Stimulated activated CD8-positive, alpha-beta memory T cell treated with anti-CD3 and anti-CD28 coated beads, Interleukin-15, amount 100 ng/mL, for 4 hours (primary cell): ENCODE measurements around the gene DNAJC10.
"Not testable (repeated sequence)": the region's sequence is repeated elsewhere in the genome, so short reads cannot be mapped to it uniquely, and the experiment has no call there.

ENCODE experiments used
- DNase-seq, 2 donors: peaks; one replicate each; pipeline ENCODE4 v3.0.0-alpha.2; 2020; ENCODE audit warnings: low read depth in 2 of 2

The DNAJC10 gene

DNA sequence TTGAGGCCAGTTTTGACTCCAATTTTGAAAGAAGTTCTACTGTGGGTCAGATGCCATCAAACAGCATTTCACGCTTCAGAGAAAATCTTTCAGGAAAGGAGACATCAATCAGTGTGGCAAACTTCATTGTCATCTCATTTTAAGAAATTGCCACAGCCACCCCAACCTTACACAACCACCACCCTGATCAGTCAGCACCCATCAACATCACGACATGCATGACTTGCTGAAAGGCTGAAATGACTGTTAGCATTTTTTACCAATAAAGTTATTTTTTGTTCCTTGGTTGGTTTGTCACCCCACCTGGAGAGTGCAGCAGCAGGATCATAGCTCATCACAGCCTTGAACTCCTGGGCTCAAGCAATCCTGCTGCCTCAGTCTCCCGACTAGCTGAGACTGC lies 10.4 kb downstream of the DNAJC10 start:
- DNase-seq = no peak

DNA sequence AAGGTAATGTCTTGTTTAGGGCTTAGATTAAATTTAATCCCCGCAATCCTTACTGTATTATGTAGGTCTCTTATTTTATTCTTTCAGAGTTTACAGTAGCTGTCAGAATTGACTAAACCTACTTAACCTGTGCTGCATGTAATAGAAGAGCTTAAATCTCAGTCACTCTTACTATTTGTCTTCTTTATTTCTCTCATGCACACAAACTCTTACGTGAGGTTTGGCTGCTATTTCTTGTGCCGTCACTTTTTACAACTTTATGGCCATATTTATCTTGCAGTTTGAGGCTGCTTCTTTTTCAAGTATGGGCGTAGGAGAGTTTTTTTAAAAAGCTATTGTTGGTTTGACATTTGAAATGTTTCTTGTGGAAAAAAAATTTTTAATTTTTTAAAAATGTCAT lies 12.0 kb downstream of the DNAJC10 start:
- DNase-seq = no peak

DNA sequence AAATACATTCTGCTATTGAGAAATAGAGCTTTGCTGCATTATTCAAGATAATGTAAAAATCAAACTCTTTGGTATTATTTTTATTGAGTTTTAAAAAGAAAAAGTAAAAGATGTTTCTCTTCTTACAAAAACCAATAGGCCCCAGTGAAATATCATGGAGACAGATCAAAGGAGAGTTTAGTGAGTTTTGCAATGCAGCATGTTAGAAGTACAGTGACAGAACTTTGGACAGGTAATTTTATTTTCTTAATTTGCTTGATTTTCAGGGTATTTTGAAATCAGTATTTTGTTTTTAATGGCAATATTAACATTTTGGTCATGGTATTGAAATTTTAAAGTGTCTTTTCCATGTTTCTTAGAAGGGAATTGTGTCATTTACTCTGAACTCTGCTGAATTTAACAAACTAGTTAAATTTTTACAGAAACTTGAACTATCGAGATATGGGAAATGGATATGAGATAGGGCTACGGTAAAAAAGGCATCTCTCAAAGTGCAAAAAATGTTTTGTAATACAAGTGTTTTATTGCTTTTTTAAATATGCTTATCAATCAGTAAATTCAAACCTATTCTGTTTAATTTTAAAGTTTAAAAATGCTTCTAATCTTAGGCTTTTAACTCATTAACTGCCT lies 13.8 kb downstream of the DNAJC10 start:
- DNase-seq = no peak

DNA sequence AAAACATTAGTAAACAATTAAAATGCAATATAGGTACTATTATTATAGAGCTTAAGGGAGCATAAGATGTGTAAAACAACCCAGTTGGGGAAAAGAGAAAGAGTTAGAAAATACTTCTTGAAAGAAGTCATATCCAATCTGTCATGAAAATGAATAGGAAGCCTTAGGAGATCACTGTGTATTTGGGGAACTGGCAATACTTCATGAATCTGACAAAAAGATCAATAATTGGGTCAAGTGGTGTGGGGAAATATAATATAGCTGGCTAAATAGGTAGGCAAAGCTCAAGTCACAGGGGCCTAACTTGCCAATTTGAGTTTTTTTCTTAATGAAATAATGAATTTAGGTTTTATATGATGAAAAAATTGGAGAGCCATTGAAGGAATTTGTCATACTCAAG lies 14.4 kb downstream of the DNAJC10 start:
- DNase-seq = no peak

DNA sequence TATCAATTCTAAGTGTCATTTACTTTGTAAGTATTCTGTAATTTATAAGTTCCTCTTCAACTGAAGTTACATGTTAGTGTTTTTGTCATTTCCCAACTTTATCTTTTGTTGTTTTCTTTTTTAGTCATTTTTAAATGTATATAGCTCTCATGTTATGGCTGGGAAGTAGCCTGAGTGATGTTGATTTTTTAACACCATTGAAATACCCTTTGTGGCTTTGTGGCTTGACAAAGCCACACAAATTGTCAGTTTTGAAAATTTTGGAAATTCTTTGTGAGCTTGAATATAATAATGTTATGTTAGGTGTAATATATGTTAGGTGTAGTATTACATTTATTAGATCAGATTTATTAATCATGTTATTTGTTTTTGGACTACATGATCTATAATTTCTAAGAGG lies 16.7 kb downstream of the DNAJC10 start:
- no peak for DNase-seq

DNA sequence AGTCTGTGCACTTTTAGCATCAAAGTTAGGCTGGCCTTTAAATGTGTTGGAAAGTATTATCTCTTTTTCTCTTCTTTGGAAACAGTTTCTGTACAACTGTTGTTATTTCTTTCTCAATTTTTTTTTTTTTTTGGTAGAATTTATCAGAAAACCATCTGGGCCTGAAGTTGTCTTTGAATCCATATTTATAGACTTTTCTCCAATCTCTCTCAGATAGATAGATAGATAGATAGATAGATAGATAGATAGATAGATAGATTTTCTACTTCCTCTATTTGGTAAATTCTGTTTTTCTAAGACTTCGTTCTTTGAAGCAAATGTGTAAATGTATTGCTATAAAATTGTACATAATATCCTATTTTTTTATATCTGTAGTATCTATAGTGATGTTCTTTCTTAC lies 17.5 kb downstream of the DNAJC10 start:
- no peak for DNase-seq

DNA sequence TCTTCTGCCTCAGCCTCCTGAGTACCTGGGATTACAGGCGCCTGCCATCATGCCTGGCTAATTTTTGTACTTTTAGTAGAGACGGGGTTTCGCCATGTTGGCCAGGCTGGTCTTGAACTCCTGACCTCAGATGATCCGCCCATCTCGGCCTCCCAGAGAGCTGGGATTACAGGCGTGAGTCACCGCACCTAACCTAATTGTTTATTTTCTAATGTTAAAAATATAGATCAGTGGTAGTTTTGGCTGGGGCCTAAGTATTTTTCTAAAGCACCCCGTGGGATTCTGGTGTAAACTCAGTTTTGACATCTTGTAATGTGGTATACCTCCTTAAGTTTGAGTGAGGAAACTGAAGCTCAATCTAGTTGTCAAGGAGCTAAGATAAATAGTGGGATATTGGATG lies 20.8 kb downstream of the DNAJC10 start:
- not testable (repeated sequence) for DNase-seq

DNA sequence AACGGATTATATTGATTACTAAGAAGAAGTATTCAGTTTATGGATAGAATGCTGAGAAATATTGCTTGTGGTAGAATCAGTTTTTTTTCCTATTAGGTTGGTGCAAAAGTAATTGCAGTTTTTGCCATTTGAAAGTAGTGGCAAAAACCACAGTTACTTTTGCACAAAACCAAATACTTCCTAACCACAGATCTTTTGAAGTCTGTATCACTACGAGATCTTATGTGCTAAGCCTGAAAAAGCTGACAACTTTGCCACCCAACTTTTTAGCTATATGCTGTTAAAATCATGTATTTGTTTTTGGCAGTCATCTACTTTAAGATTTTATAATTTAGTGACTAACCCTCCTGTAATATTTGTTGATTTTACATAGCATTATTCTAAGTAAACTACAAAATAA lies 24.6 kb downstream of the DNAJC10 start:
- no peak for DNase-seq

DNA sequence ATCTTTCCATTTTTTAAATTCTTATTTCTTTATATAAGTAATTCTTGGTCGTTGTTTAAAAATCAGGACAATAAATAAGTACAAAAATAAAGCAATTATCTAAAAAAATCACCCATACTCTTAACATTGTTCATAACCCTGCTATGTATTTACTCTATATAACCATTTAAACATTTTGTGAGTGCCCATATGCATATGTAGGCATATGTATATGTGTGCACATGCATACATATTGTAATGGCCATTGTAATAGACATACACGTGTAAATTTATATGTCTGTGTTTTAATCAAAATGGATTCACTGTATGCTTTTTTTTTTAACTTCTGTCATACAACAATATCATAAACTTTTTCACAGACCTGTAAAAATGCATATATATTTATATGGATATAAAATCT lies 25.6 kb downstream of the DNAJC10 start:
- no peak for DNase-seq

DNA sequence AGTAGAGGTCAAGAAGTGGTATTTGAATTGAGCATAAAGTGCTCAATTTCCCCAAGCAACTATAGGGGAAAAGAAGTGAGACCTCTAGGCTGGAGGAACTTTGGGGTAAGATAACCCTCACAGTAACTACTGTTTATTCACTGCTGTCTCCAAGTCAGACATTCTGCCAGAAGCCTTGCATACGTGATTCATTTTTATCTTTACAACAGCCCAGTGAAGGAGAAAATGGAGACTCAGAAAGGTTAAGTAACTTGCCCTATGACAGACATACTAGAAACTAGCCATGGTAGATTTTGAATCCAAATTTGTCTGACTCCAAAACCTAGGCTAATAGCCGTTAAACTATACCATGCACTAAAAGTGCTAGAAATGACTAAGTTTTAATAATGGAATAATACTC lies 28.4 kb downstream of the DNAJC10 start:
- no peak for DNase-seq

DNA sequence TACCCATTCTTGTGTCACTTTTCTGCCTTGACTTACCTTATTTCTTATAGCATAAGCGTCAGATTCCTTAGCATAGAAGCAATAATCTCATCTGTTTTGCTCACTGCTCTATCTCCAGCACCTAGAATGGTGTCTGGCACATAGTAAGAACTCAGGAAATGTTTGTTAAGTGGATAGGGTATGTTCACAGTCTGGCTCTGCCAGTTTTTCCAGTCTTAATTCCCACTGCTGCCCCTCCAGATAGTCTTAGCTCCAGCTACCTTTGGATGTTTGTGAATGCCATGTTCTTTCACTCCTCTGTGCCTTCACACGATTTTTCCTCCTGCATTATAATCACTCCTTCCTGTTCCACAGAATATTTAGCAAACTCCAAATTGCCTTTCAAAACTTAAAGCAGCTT lies 29.0 kb downstream of the DNAJC10 start:
- no peak for DNase-seq

DNA sequence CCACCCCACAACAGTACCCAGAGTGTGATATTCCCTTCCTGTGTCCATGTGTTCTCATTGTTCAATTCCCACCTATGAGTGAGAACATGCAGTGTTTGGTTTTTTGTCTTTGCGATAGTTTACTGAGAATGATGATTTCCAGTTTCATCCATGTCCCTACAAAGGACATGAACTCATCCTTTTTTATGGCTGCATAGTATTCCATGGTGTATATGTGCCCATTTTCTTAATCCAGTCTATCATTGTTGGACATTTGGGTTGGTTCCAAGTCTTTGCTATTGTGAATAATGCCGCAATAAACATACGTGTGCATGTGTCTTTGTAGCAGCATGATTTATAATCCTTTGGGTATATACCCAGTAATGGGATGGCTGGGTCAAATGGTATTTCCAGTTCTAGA lies 29.8 kb downstream of the DNAJC10 start:
- DNase-seq = not testable (repeated sequence)

DNA sequence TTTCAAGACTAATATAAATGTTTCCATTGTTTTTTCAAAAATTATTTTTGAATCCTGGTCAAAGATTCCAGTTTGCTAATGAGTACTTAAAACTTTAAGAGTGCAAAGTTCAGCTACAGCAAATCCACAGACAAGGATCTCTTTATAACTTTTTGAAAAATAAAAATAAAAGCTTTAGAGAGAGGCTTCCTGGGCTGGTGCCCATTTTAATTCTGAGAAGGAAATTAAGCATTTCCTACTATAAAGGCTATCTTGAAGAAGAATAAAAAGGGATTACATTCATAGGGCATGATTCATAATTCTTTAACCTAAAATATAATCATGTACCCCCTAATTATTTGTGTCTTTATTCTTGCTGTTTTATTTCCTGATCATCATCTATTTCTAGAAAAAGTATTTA lies 38.2 kb downstream of the DNAJC10 start:
- DNase-seq = no peak

DNA sequence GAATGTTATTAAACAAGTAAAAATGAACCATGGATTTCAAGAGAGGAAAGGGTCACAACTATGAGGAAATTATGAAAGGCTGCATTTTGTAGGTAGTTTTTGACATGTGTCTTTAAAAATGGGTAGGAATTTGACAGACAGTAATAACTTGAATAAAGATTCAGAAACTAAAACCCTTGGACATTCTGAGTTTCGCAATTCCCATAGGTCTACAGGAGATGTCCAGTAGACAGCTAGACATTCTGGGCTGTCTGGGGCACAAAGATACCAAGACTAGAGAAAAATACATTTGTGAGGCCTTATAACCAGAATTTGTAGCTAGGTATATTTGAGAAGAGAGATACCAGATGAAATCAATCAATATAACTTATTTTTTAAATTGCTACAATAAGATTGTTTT lies 42.3 kb downstream of the DNAJC10 start:
- no peak for DNase-seq

DNA sequence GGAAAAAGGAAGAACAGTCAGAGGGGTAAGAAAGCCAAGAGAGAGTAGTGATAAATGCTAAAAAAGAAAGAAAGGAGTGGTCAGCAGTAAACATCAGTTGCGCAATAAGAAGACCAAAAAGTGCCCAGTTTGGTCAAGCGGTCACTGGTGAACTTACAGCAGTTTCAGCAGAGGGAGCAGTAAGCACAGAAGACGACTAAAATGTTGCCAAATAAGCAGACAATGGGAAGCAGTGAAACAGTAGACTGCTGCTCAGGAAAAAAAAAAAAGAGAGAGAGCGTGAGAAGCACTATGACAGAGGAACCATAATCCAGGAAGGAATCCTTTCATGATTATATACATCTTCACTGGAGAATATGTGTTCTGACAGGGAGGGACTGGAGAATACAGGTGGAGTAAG lies 45.8 kb downstream of the DNAJC10 start:
- DNase-seq = no peak

DNA sequence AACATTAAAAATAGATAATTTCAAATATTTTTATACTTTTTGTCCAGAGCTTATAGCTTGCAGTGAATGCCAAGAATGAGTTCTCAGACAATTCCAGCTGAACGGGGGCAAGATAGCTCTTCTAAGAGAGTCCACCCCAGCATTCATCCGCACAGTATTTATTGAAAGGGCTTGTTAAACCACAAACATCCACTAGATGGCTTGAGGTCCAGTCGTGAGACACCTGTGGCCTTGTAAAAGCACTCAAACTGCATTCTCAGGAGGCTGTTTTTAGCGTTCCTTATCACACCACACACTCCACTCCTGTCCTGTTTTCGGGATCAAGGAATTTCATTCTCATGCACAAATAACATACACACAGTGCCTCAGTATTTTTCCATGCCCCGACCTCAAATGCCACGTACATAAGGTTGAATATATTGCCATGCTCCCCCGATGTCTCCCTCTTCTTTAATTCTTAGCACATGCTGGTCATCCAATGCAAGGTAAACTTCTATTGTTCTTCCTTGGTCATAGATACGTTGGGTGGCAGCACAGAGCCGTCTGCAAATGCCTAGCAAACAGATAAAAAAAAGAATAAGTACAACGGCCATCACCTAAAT lies 47.4 kb downstream of the DNAJC10 start:
- DNase-seq = no peak

DNA sequence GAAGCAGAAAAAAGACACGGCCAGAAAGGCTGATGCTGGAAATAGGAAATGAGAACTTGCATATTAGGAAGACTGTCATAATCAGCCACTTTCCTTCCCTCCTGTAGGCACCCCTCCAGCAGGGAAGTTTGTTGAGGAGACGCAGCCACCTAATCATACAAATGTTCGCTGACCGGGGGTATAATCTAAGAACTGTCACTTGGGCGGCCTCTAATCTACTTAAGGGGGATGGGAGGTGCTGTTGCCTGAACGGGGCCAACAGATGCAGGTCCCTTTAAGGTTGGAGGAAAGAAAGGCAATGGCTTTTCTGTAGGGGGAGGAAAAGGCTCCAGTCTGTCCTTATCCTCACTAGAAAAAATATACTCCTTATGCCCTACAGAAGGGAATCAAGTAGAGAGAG lies 50.6 kb downstream of the DNAJC10 start:
- no peak for DNase-seq

DNA sequence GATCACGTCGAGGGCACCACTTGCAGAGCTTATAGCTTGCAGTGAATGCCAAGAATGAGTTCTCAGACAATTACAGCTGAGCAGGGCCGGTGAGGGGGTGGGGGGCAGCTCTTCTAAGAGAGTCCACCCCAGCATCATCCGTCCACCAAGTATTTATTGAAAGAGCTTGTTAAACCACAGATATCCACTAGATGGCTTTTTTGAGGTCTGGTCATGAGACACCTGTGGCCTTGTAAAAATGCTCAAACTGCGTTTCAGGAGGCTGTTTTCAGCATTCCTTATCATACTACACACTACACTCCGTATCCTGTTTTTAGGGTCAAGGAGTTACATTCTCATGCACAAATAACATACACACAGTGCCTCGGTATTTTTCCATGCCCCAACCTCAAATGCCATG lies 51.5 kb downstream of the DNAJC10 start:
- no peak for DNase-seq

DNA sequence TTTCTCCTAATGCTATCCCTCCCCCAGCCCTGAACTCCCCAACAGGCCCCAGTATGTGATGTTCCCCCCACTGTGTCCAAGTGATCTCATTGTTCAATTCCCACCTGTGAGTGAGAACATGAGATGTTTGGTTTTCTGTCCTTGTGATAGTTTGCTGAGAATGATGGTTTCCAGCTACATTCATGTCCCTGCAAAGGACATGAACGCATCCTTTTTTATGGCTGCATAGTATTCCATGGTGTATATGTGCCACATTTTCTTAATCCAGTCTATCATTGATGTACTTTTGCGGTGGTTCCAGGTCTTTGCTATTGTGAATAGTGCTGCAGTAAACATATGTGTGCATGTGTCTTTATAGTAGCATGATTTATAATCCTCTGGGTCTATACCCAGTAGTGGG lies 52.9 kb downstream of the DNAJC10 start:
- not testable (repeated sequence) for DNase-seq

DNA sequence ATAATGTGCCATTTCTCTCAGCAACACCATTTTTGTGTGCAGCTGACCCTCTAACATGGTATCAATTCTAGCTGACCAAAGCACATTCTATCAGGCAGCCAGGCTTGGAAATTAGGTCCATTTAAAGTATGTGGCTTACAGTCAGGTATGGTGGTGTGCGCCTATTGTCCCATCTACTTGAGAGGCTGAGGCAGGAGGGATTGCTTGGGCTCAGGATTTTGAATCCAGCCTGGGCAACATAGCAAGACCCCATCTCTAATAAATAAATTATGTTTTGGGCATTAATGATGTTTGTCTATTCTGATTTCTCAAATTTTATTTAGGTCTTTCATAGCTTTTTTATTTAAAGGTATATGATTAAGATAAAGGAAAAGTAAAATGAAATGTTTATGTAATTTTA lies 63.3 kb downstream of the DNAJC10 start:
- no peak for DNase-seq

DNA sequence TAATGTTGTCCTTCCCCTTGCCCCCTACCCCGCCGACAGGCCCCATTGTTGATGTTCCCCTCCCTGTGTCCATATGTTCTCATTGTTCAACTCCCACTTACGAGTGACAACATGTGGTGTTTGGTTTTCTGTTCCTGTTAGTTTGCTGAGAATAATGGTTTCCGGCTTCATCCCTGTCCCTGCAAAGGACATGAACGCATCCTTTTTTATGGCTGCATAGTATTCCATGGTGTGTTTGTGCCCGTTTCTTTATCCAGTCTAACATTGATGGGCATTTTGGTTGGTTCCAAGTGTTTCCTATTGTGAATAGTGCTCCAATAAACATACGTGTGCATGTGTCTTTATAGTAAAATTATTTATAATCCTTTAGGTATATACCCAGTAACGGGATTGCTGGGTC lies 65.0 kb downstream of the DNAJC10 start:
- not testable (repeated sequence) for DNase-seq

DNA sequence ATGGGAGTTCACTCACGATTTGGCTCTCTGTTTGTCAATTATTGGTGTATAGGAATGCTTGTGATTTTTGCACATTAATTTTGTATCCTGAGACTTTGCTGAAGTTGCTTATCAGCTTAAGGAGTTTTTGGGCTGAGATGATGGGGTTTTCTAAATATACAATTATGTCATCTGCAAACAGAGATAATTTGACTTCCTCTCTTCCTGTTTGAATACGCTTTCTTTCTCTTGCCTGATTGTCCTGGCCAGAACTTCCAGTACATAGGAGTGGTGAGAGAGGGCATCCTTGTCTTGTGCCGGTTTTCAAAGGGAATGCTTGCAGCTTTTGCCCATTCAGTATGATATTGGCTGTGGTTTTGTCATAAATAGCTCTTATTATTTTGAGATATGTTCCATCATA lies 66.6 kb downstream of the DNAJC10 start:
- DNase-seq = not testable (repeated sequence)

DNA sequence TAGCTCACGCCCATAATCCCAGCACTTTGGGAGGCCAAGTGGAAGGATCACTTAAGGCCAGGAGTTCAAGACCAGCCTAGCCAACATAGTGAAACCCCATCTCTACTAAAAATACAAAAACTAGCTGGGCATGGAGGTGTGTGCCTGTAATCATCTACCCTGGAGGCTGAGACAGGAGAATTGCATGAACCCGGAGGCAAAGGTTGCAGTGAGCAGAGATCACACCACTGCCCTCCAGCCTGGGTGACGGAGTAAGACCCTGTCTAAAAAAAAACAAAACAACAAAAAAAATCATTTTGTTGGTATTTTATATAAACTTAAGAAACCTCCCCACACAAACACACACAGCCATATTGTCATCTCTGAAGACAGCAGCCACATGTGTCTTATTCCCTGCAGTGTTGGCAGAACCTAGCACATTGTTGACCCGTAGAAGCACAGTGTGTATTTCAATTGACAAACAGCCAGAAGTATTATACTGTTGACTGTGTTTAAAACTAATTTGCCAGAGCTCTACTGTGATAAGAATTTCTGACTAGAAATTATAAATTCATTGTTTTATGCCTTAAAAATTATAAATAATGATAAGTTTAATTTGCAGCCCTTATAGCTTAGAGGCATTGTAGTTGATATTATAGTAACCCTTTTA lies 68.1 kb downstream of the DNAJC10 start:
- DNase-seq = no peak

DNA sequence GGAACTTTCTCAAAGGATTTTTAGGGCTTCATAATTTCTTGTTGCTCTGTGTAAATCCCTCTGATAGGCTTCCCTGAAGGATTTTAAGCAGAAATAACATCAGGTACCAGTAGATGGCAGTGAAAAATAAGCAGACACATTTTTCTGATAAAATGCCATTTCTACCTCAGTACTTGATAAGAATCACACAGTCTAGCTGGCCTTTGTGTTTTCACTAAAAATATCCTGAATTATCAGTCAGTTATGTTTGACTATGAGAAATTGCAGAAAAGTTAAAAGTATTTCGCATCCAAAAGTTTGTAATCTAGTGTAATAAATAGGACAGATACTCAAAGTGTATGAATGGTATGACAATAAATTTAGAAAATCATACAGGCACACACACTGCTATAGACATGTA lies 68.7 kb downstream of the DNAJC10 start:
- no peak for DNase-seq
